GM23248 (cell line): Measurements from ENCODE around the gene ACER3.

Experiments
- EZH2 ChIP-seq: fragments of 200-600 bp; sonication (generic); IDR thresholded peaks from 2 replicates; pipeline ENCODE4 v1.6.1; 2018; ENCODE audit warnings: antibody characterized with exemption, mild to moderate bottlenecking; ENCODE audit not compliant: insufficient read depth, poor library complexity, severe bottlenecking
- EZH2phosphoT487 ChIP-seq: fragments of 200-600 bp; sonication (generic); IDR thresholded peaks from 2 replicates; pipeline ENCODE4 v1.6.1; 2018; ENCODE audit warnings: antibody characterized with exemption, moderate library complexity, mild to moderate bottlenecking, low read depth; ENCODE audit not compliant: insufficient read depth

DNA sequence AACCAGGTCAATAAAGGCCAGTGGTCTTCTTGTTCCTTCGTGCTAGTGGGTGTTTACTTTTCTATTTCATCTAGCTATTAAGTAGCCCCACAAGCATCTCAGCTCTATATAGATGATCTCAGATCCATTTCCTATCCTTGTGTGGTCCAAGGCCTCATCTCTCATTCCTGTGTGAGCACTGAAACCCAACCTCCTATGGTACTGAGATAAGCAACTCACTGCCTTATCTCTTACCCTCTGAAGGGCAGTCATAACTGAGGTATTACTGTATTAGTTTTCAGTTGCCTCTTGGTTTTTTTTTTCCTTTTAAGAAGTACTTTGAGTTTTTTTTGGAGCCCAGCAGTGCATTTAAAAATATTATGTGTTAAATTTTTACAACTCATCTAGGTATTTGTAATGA is 28.3 kb downstream of the ACER3 start:
- TF ChIP-seq EZH2phosphoT487, result no peak
- no peak for TF ChIP-seq EZH2
